HK-2 (cell line): ENCODE data around the gene ZDHHC6.
"Not testable (repeated sequence)": the region's sequence is repeated elsewhere in the genome, so short reads cannot be mapped to it uniquely, and the experiment has no call there.

Experiments used
- DNase-seq: peaks from one replicate; pipeline ENCODE4 v3.0.0-alpha.2; 2018; ENCODE audit not compliant: unreplicated experiment

Gene ZDHHC6

DNA sequence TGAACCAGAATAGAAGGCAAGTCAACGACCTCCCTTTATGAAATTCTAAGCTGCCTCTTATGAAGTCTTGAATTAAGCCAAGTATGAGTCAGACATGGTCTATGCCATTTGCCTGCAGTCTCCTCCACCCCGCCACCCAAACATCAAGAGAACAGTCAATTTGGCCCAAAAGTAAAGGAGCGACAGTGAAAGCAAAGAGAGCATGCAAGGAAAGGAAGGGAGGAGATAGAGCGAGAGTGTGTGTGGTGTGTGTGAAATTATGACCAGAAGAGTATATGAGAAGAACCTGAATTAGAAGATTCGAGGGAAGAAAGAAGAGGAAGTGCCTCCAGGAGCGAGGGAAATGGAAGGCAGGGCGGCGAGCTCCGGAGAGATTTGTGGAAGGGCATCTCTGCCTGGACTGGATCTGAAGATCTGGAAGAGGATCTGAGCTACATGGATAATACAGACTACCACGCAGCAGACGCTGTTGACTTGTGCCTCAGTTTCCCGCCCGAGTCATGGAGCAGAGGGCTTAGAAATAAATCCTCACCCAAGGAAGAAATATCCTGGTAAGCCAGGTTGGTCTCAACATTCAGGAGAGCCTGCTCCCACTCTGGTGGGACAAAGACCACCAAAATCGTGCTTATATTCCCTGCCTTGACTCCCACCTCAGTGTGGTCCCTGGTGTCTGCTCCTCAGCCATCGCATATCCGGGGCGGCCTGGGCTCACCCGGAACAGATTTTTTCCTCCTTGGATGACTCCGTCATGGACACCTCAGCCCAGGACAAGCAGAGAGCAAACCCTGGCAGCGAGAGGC lies 459 bp downstream of the ZDHHC6 start:
- peak; percentile 20 for DNase-seq

GRCh38 chr10:112442063-112442462 lies 4.7 kb downstream of the ZDHHC6 start:
- no peak for DNase-seq

GRCh38 chr10:112441520-112441919 lies 5.2 kb downstream of the ZDHHC6 start:
- DNase-seq = no peak

DNA sequence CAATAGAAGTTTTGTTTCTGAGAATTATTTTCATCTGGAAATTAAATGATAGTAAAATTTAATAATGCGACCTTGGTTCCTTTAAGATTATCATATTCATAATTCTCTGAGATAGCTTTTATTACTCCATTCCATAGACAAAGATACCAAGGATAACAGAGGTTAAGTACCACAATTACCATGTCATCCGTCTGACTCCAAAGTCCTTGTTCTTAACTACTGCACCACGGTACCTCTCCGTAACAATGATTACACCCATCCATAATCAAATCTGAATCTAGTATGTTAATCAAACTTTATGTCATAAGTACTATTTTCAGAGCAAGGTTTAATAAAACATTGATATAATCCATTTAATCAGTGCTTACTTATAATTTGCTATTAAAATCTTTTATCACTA lies 8.4 kb downstream of the ZDHHC6 start:
- no peak for DNase-seq

- no peak for DNase-seq
These were observed 11.6 kb downstream of the ZDHHC6 start for GRCh38 chr10:112434988-112435619.

GRCh38 chr10:112433136-112433535 lies 13.6 kb downstream of the ZDHHC6 start:
- DNase-seq = no peak

- no peak for DNase-seq
These were observed 17.0 kb downstream of the ZDHHC6 start for GRCh38 chr10:112429654-112430230.

- no peak for DNase-seq
These were observed 17.6 kb downstream of the ZDHHC6 start for GRCh38 chr10:112429147-112429546.

DNA sequence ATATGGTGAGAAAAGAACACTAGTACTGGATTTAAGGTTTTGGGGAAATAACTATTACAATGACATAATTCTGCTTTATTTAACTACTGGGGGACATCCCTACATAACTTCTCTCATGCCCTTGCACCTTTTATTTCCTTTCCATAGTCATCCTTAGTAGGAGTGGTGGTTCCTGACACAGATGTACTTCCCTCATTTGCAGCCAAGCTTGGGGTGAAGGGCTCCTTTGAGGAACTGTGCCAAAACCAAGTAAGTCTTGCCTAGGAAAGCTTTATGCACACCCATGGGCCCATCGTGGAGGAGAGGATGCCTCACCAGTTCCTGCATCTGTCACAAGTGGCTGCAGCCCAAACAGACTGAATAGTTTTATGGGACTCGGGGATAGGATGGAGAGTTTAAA lies 20.6 kb downstream of the ZDHHC6 start:
- DNase-seq = no peak

- DNase-seq = no peak
These were observed 22.1 kb downstream of the ZDHHC6 start for GRCh38 chr10:112424651-112425050.

GRCh38 chr10:112421731-112422130 lies 25.0 kb downstream of the ZDHHC6 start:
- no peak for DNase-seq

GRCh38 chr10:112412696-112413095 lies 34.0 kb downstream of the ZDHHC6 start:
- DNase-seq = no peak

- DNase-seq = no peak
These were observed 37.0 kb downstream of the ZDHHC6 start for GRCh38 chr10:112409755-112410154.

DNA sequence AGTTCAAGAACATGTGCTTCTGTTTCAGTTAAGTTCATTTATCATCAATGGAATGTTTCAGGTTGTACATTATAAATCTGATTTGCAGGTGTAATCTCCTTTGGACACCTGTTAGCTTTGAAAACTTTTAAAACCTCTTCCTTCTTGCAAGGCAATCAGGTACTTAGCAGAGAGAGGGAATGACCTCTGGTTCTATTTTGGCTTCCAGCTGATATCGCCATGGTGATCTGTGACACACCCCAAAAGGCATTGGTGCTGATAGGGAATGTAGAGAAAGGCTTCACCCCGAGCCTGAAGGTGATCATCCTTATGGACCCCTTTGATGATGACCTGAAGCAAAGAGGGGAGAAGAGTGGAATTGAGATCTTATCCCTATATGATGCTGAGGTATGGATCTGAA lies 37.4 kb downstream of the ZDHHC6 start:
- no peak for DNase-seq

DNA sequence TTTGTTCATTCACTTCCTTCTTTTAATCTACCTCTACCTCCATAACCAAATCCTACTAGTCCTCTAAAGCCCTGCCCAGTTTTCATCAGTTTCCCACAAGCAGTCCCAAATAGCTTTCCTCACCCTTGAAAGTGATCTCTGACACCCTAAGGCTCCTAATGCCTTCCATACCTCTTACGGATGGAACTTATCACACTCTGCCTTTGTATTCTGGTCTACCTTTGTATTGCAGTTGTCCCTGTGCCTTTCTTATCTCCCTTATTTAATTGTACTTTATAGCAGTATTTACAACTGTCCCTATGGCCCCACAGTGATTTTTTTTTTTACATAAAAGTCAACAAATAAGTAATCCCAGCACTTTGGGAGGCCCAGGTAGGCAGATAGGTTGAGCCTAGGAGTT lies 39.0 kb downstream of the ZDHHC6 start:
- no peak for DNase-seq

DNA sequence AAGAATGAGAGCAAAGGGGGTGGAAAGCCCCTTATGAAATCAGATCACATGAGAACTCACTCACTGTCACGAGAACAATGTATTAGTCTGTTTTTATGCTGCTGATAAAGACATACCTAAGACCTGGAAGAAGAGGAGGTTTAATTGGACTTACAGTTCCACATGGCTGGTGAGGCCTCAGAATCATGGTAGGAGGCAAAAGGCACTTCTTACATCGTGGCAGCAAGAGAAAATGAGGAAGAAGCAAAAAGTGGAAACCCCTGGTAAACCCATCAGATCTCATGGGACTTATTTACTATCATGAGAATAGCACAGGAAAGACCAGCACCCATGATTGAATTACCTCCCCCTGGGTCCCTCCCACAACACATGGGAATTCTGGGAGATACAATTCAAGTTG lies 39.9 kb downstream of the ZDHHC6 start:
- not testable (repeated sequence) for DNase-seq

GRCh38 chr10:112404617-112405016 lies 42.1 kb downstream of the ZDHHC6 start:
- DNase-seq = no peak

- DNase-seq = no peak
These were observed 43.8 kb downstream of the ZDHHC6 start for GRCh38 chr10:112402917-112403316.

GRCh38 chr10:112397592-112397991 lies 49.1 kb downstream of the ZDHHC6 start:
- DNase-seq = no peak

DNA sequence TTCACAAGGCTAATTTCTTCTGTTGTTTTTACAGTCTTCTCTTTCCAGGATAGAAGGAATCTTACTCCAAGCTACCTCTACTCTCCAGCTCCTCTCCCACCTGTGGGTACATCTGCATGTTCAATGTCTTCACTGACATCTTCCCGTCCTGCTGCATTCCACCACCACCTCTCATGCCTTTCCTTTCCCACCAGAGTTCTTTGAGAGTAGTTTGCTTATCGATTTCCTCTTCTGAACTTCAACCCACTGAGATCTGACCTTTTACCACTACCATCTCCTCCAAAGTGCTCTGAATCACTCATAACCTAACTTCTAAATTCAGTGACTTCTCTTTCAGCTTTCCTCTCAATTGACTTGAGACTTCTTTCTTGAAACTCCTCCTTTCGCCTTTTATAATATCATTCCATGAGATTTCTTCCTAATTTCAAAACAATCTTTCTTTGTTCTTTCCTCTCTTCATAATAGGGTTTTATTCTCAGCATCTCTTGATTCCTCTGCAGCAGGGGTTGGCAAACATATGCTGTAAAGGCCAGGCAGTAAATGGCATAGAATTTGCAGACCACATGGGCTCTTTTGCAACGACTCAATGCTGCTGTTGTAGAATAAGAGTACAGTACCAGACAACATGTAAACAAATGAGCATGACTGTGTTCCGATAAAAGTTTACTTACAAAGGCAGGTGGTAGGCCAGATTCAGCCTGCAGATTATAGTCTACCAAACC lies 50.7 kb downstream of the ZDHHC6 start:
- no peak for DNase-seq

DNA sequence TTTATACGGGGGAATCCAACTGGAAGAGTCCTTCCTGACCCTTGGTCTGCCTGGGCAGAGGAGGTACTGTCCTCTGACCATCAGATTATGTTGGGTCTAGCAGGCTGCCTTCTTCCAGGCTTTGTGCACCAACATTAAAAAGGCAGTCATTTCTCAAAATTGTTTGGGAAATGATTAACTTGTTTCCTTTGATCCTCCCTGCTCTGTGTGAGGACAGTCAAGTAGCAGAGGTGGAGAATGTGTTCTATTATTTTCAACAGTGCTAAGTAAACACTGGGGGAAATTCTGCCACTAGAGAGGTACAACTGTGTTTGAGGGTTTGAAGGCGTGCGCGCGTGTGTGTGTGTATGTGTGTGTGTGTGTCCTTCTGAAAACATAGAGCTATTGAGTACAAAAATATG lies 52.2 kb downstream of the ZDHHC6 start:
- no peak for DNase-seq

DNA sequence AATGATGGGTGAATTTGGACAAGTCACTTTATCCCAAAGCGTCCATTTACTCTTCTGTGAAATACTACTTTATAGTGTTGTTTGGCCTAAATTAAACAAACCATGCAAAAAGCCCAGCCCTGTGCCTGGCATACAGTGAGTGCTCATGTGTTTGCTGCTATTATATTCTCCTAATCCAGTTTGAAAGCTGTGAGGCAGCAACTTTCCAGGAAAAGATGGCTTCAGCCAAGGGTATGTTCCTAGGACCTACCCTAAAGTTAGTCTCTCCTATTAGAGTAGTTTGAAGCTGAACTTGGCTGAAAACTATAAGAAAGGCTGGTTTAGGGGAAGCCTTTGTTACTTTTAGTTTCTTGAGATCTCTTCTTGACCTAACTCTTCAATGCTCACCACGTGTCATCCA lies 52.9 kb downstream of the ZDHHC6 start:
- DNase-seq = no peak

GRCh38 chr10:112393341-112393740 lies 53.4 kb downstream of the ZDHHC6 start:
- no peak for DNase-seq
